ENCODE measurements around the gene WDR86.

The WDR86 gene

GRCh38 chr7:151409667-151410404 lies at the start of gene WDR86:
Gene WDR86 (minus strand): TSS chr7:151410038. CDS start chr7:151409589, 449 bp downstream.
- DNase-seq (ENCODE audit: low spot score): no peak

- no peak for DNase-seq (ENCODE audit: low spot score)
These were observed 47.7 kb upstream of the WDR86 start for GRCh38 chr7:151457534-151457933.

- DNase-seq (ENCODE audit: low spot score): no peak
These were observed 46.9 kb upstream of the WDR86 start for GRCh38 chr7:151456782-151457181.

- DNase-seq (ENCODE audit: low spot score): no peak
These were observed 46.4 kb upstream of the WDR86 start for GRCh38 chr7:151456276-151456675.

- DNase-seq (ENCODE audit: low spot score): no peak
These were observed 45.9 kb upstream of the WDR86 start for GRCh38 chr7:151455690-151456089.

GRCh38 chr7:151454932-151455530 lies 45.2 kb upstream of the WDR86 start:
- no peak for DNase-seq (ENCODE audit: low spot score)

- DNase-seq (ENCODE audit: low spot score): no peak
These were observed 44.5 kb upstream of the WDR86 start for GRCh38 chr7:151454305-151454704.

- no peak for DNase-seq (ENCODE audit: low spot score)
These were observed 43.5 kb upstream of the WDR86 start for GRCh38 chr7:151453326-151453791.

GRCh38 chr7:151452680-151453325 lies 43.0 kb upstream of the WDR86 start:
- DNase-seq (ENCODE audit: low spot score): no peak

- no peak for DNase-seq (ENCODE audit: low spot score)
These were observed 42.1 kb upstream of the WDR86 start for GRCh38 chr7:151451626-151452571.

- no peak for DNase-seq (ENCODE audit: low spot score)
These were observed 41.3 kb upstream of the WDR86 start for GRCh38 chr7:151451156-151451555.

GRCh38 chr7:151449990-151450389 lies 40.2 kb upstream of the WDR86 start:
- no peak for DNase-seq (ENCODE audit: low spot score)

GRCh38 chr7:151448261-151449252 lies 38.7 kb upstream of the WDR86 start:
- peak; percentile 37 for DNase-seq (ENCODE audit: low spot score)

- no peak for DNase-seq (ENCODE audit: low spot score)
These were observed 38.0 kb upstream of the WDR86 start for GRCh38 chr7:151447901-151448260.

GRCh38 chr7:151447312-151447711 lies 37.5 kb upstream of the WDR86 start:
- no peak for DNase-seq (ENCODE audit: low spot score)

- no peak for DNase-seq (ENCODE audit: low spot score)
These were observed 36.6 kb upstream of the WDR86 start for GRCh38 chr7:151446412-151446811.

- DNase-seq (ENCODE audit: low spot score): no peak
These were observed 34.8 kb upstream of the WDR86 start for GRCh38 chr7:151444632-151445031.

- DNase-seq (ENCODE audit: low spot score): no peak
These were observed 33.1 kb upstream of the WDR86 start for GRCh38 chr7:151442776-151443496.

- no peak for DNase-seq (ENCODE audit: low spot score)
These were observed 31.1 kb upstream of the WDR86 start for GRCh38 chr7:151440799-151441445.

Measured in cerebellar cortex (tissue), 1 donor.